ENCODE data around the gene RGS18.

GRCh38 chr1:192158181-192158580 is at the start of gene RGS18:
- no peak for TF ChIP-seq CTCF (conservative IDR thresholded peaks at IDR 0.05; ENCODE audit: low read depth, low read length)
- TF ChIP-seq POLR2A (IDR thresholded peaks at IDR 0.05; ENCODE audit: low read depth, low read length): no peak
- no peak for TF ChIP-seq RFX5 (IDR thresholded peaks at IDR 0.05; ENCODE audit: low read depth, low read length)
- TF ChIP-seq FOS (IDR thresholded peaks at IDR 0.05; ENCODE audit: low read depth, low read length): no peak
- no peak for TF ChIP-seq SMC3 (IDR thresholded peaks at IDR 0.05; ENCODE audit: low read depth, low read length)
- TF ChIP-seq MAFK (IDR thresholded peaks at IDR 0.05; ENCODE audit: low read depth, low read length): no peak
- TF ChIP-seq RCOR1 (IDR thresholded peaks at IDR 0.05; ENCODE audit: insufficient replicate concordance, low read length): no peak
- TF ChIP-seq CEBPB (IDR thresholded peaks at IDR 0.05; ENCODE audit: low read depth, low read length): peak; percentile 95
- no peak for TF ChIP-seq MXI1 (IDR thresholded peaks at IDR 0.05; ENCODE audit: borderline replicate concordance, low read depth, low read length)
- no peak for TF ChIP-seq RAD21 (IDR thresholded peaks at IDR 0.05; ENCODE audit: low read length)

Measured in IMR-90 (cell line).